Gastrocnemius medialis (tissue), 4 donors: ENCODE measurements around the gene NARF.

Source experiments
- POLR2A ChIP-seq, 2 donors: fragments of 450-650 bp; IDR thresholded peaks; one replicate each; pipeline ENCODE4 v1.6.1; 2017; ENCODE audit warnings: antibody characterized with exemption in 2 of 2, mild to moderate bottlenecking in 2 of 2, moderate library complexity in 2 of 2
- TF ChIP-seq, protein P1 (sequence below), 5 experiments: fragments of 450-650 bp in 3 of 5; fragments of 200-600 bp in 2 of 5; sonication (generic) in 2 of 5; IDR thresholded peaks in 4 of 5; conservative IDR thresholded peaks in 1 of 5; 1 replicate in 4 of 5; 2 replicates in 1 of 5; pipeline ENCODE4 v1.5.1; 2016 to 2019; ENCODE audit warnings: antibody characterized with exemption in 5 of 5, mild to moderate bottlenecking in 3 of 5, moderate library complexity in 3 of 5

DNA sequence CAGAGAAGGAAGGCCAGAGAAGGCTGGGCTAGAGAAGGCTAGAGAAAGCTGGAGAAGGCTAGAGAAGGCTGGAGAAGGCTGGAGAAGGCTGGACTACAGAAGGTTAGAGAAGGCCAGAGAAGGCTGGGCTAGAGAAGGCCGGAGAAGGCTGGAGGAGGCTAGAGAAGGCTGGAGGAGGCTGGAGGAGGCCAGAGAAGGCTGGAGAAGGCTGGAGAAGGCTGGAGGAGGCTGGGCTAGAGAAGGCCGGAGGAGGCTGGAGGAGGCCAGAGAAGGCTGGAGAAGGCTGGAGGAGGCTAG, 33.7 kb upstream of the NARF start:
- TF ChIP-seq, protein P1, sequence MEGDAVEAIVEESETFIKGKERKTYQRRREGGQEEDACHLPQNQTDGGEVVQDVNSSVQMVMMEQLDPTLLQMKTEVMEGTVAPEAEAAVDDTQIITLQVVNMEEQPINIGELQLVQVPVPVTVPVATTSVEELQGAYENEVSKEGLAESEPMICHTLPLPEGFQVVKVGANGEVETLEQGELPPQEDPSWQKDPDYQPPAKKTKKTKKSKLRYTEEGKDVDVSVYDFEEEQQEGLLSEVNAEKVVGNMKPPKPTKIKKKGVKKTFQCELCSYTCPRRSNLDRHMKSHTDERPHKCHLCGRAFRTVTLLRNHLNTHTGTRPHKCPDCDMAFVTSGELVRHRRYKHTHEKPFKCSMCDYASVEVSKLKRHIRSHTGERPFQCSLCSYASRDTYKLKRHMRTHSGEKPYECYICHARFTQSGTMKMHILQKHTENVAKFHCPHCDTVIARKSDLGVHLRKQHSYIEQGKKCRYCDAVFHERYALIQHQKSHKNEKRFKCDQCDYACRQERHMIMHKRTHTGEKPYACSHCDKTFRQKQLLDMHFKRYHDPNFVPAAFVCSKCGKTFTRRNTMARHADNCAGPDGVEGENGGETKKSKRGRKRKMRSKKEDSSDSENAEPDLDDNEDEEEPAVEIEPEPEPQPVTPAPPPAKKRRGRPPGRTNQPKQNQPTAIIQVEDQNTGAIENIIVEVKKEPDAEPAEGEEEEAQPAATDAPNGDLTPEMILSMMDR (IDR thresholded peaks at IDR 0.05 in 4 of 5, conservative IDR thresholded peaks at IDR 0.05 in 1 of 5): no peak
- TF ChIP-seq POLR2A (IDR thresholded peaks at IDR 0.05): no peak
